GM23338 (cell line): ENCODE results near the gene BPIFB6. TPM values are rescaled to one million over a fixed set of nuclear protein-coding genes. Genes with fewer than 3 reads are reported as not detected.

ENCODE experiments used
- ATAC-seq: fragments of 200-7000 bp; cut with Tn5 transposase; 3 replicates; pipeline ENCODE4 v1.9.1; 2020
- DNase-seq: peaks from one replicate; pipeline ENCODE4 v3.0.0-alpha.2; 2015; ENCODE audit warnings: low spot score
- H2AFZ ChIP-seq: fragments of 200-600 bp; sonication (generic); 2 replicates; pipeline ENCODE4 v1.8.0; 2016; ENCODE audit warnings: antibody characterized with exemption, mild to moderate bottlenecking, moderate library complexity
- H3F3A ChIP-seq: fragments of 200-600 bp; sonication (generic); replicated peaks from 2 replicates; pipeline ENCODE4 v1.8.0; 2017; ENCODE audit warnings: antibody characterized with exemption, mixed run types, low read depth
- H3K27ac ChIP-seq: fragments of 200-600 bp; sonication (generic); 2 replicates; pipeline ENCODE4 v1.6.1; 2016; ENCODE audit warnings: low read depth
- H3K27me3 ChIP-seq: fragments of 200-600 bp; sonication (generic); 2 replicates; pipeline ENCODE4 v1.8.0; 2016; ENCODE audit warnings: mild to moderate bottlenecking, mixed run types, moderate library complexity; ENCODE audit not compliant: insufficient read depth
- H3K36me3 ChIP-seq: fragments of 200-600 bp; sonication (generic); 2 replicates; pipeline ENCODE4 v1.8.0; 2016; ENCODE audit warnings: mild to moderate bottlenecking; ENCODE audit not compliant: insufficient read depth
- H3K4me1 ChIP-seq: fragments of 200-600 bp; sonication (generic); 2 replicates; pipeline ENCODE4 v1.8.0; 2016; ENCODE audit warnings: mild to moderate bottlenecking, moderate library complexity; ENCODE audit not compliant: insufficient read depth
- H3K4me2 ChIP-seq: fragments of 200-600 bp; sonication (generic); 2 replicates; pipeline ENCODE4 v1.7.1; 2017; ENCODE audit warnings: mixed run types
- H3K4me3 ChIP-seq: fragments of 200-600 bp; sonication (generic); 2 replicates; pipeline ENCODE4 v1.6.1; 2016; ENCODE audit warnings: mixed run types
- H3K79me2 ChIP-seq: fragments of 200-600 bp; sonication (generic); replicated peaks from 2 replicates; pipeline ENCODE4 v1.8.0; 2017; ENCODE audit warnings: mild to moderate bottlenecking; ENCODE audit not compliant: insufficient read depth
- H3K9me2 ChIP-seq: fragments of 200-600 bp; sonication (generic); 2 replicates; pipeline ENCODE4 v1.8.0; 2017; ENCODE audit not compliant: insufficient read depth
- H4K20me1 ChIP-seq: fragments of 200-600 bp; sonication (generic); replicated peaks from 2 replicates; pipeline ENCODE4 v1.8.0; 2017; ENCODE audit warnings: mild to moderate bottlenecking; ENCODE audit not compliant: insufficient read depth
- H3K27ac Mint-ChIP-seq: 2 replicates; pipeline ENCODE4 v1.8.0; 2020; ENCODE audit warnings: inconsistent platforms, mild to moderate bottlenecking, moderate library complexity, mixed read lengths
- H3K27me3 Mint-ChIP-seq: 3 replicates; pipeline ENCODE4 v1.8.0; 2022; ENCODE audit warnings: low read depth, mild to moderate bottlenecking, moderate library complexity, mixed read lengths, inconsistent platforms; ENCODE audit not compliant: insufficient read depth, poor library complexity
- H3K36me3 Mint-ChIP-seq: 3 replicates; pipeline ENCODE4 v1.8.0; 2021; ENCODE audit warnings: low read depth, mild to moderate bottlenecking, inconsistent platforms, moderate library complexity, mixed read lengths
- H3K4me1 Mint-ChIP-seq: 3 replicates; pipeline ENCODE4 v1.8.0; 2020; ENCODE audit warnings: mild to moderate bottlenecking, inconsistent platforms, mixed read lengths
- H3K4me3 Mint-ChIP-seq: 3 replicates; pipeline ENCODE4 v1.8.0; 2021; ENCODE audit warnings: moderate library complexity, mild to moderate bottlenecking, inconsistent platforms, mixed read lengths
- H3K9me3 Mint-ChIP-seq: 3 replicates; pipeline ENCODE4 v1.8.0; 2020; ENCODE audit warnings: moderate library complexity, mild to moderate bottlenecking, inconsistent platforms, mixed read lengths
- CREB1 ChIP-seq: fragments of 250-450 bp; sonication (Bioruptor Pico); IDR thresholded peaks from 2 replicates; pipeline ENCODE4 v1.5.0; 2020; ENCODE audit warnings: low read depth, mild to moderate bottlenecking, moderate library complexity
- EZH2 ChIP-seq: fragments of 200-600 bp; sonication (generic); IDR thresholded peaks from one replicate; pipeline ENCODE4 v1.8.0; 2017; ENCODE audit warnings: antibody characterized with exemption, mild to moderate bottlenecking, low read depth; ENCODE audit not compliant: unreplicated experiment
- EZH2phosphoT487 ChIP-seq: fragments of 200-600 bp; sonication (generic); IDR thresholded peaks from one replicate; pipeline ENCODE4 v1.8.1; 2018; ENCODE audit warnings: antibody characterized with exemption; ENCODE audit not compliant: unreplicated experiment
- NANOG ChIP-seq: IDR thresholded peaks from 2 replicates; pipeline ENCODE4 v1.6.1; 2016; ENCODE audit warnings: antibody characterized with exemption, borderline replicate concordance
- POLR2AphosphoS5 ChIP-seq: IDR thresholded peaks from 2 replicates; pipeline ENCODE4 v1.6.1; 2016; ENCODE audit warnings: antibody characterized with exemption, low read depth
- ZNF331 ChIP-seq: fragments of 250-450 bp; sonication (Bioruptor Pico); IDR thresholded peaks from 2 replicates; pipeline ENCODE4 v1.5.0; 2020; ENCODE audit warnings: low read depth, mild to moderate bottlenecking, moderate library complexity
- polyA plus RNA-seq: library from polyadenylated mRNA; unstranded; fragments of >200 nt; fragmentation: Nextera tagmentation; extraction: Ambion mirVana; gene quantifications from 2 replicates; pipeline ENCODE4 v1.2.1, GENCODE V29; 2016
- total RNA-seq: library from RNA; depleted of rRNA; stranded (reverse); fragments of >200 nt; shearing (Covaris generic); gene quantifications from 2 replicates; pipeline ENCODE4 v1.2.3, GENCODE V29; 2014
- TF ChIP-seq, protein P1 (sequence below), 2 experiments: fragments of 200-600 bp in 1 of 2; sonication (generic) in 1 of 2; conservative IDR thresholded peaks; 2 replicates each; pipeline versions ENCODE4 v1.5.1 to v1.6.1; 2016 to 2017; ENCODE audit warnings: antibody characterized with exemption in 2 of 2, low read depth in 2 of 2, mild to moderate bottlenecking in 2 of 2, moderate library complexity in 1 of 2
- TF ChIP-seq, protein P2 (sequence below): fragments of 250-450 bp; sonication (Bioruptor Pico); IDR thresholded peaks from 2 replicates; pipeline ENCODE4 v1.5.0; 2020; ENCODE audit warnings: mild to moderate bottlenecking, moderate library complexity

Gene BPIFB6
- total and polyA plus RNA-seq, 2 experiments from 2014 or later = not detected

DNA sequence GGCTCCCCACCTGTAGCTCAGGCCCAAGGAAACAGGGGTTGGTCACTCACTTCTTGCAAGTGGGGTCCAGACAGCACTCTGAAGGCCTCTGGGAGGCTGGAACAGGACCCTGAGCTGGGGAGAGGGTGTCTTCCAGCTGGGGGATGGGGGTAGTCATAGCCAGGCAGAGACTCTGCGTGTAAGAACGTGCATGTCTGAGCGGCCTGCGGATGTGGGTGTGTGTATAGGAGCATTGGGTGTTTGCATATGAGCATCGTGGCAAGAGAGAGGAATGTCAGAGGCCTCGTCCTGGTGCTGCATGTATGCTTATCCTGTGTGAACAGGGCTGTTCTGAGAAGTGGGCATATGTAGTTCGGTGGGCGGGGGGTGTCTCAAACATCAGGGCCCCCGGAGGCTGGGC is 34.3 kb downstream of the BPIFB6 start:
- no peaks in the 10 kb centered on the region for H3F3A ChIP-seq
- ATAC-seq (no peak), DNase-seq (no peak)
- Mint-ChIP-seq H3K9me3 (no peaks in the 10 kb centered on the region; the same call in 2 of the 3 replicates), H3K4me1 (no peaks in the 10 kb centered on the region; the same call in 2 of the 3 replicates), H3K4me3 (no peak overlapping the region), H3K27ac (no peak overlapping the region), H3K27me3 (peaks cover 9% of the 10 kb centered on the region), H3K36me3 (no peaks in the 10 kb centered on the region; the same call in 2 of the 3 replicates)
- H3K4me1 ChIP-seq = no peaks in the 10 kb centered on the region
- no peak overlapping the region for H2AFZ ChIP-seq
- H3K4me2 ChIP-seq = no peak overlapping the region
- H3K27me3 ChIP-seq = no peaks in the 10 kb centered on the region
- H3K4me3 ChIP-seq = no peak overlapping the region
- H3K79me2 ChIP-seq = no peaks in the 10 kb centered on the region
- no peaks in the 10 kb centered on the region for H3K9me2 ChIP-seq
- no peaks in the 10 kb centered on the region for H3K36me3 ChIP-seq
- TF ChIP-seq CREB1 (CRISPR knock-in tag) (no peak), EZH2 (no peak), NANOG (no peak), POLR2AphosphoS5 (no peak), EZH2phosphoT487 (no peak), ZNF331 (CRISPR knock-in tag) (no peak)
- TF ChIP-seq, protein P1, sequence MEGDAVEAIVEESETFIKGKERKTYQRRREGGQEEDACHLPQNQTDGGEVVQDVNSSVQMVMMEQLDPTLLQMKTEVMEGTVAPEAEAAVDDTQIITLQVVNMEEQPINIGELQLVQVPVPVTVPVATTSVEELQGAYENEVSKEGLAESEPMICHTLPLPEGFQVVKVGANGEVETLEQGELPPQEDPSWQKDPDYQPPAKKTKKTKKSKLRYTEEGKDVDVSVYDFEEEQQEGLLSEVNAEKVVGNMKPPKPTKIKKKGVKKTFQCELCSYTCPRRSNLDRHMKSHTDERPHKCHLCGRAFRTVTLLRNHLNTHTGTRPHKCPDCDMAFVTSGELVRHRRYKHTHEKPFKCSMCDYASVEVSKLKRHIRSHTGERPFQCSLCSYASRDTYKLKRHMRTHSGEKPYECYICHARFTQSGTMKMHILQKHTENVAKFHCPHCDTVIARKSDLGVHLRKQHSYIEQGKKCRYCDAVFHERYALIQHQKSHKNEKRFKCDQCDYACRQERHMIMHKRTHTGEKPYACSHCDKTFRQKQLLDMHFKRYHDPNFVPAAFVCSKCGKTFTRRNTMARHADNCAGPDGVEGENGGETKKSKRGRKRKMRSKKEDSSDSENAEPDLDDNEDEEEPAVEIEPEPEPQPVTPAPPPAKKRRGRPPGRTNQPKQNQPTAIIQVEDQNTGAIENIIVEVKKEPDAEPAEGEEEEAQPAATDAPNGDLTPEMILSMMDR (conservative IDR thresholded peaks at IDR 0.05; ENCODE audit: low read depth in 2 of 2) = no peak
- TF ChIP-seq, protein P2, sequence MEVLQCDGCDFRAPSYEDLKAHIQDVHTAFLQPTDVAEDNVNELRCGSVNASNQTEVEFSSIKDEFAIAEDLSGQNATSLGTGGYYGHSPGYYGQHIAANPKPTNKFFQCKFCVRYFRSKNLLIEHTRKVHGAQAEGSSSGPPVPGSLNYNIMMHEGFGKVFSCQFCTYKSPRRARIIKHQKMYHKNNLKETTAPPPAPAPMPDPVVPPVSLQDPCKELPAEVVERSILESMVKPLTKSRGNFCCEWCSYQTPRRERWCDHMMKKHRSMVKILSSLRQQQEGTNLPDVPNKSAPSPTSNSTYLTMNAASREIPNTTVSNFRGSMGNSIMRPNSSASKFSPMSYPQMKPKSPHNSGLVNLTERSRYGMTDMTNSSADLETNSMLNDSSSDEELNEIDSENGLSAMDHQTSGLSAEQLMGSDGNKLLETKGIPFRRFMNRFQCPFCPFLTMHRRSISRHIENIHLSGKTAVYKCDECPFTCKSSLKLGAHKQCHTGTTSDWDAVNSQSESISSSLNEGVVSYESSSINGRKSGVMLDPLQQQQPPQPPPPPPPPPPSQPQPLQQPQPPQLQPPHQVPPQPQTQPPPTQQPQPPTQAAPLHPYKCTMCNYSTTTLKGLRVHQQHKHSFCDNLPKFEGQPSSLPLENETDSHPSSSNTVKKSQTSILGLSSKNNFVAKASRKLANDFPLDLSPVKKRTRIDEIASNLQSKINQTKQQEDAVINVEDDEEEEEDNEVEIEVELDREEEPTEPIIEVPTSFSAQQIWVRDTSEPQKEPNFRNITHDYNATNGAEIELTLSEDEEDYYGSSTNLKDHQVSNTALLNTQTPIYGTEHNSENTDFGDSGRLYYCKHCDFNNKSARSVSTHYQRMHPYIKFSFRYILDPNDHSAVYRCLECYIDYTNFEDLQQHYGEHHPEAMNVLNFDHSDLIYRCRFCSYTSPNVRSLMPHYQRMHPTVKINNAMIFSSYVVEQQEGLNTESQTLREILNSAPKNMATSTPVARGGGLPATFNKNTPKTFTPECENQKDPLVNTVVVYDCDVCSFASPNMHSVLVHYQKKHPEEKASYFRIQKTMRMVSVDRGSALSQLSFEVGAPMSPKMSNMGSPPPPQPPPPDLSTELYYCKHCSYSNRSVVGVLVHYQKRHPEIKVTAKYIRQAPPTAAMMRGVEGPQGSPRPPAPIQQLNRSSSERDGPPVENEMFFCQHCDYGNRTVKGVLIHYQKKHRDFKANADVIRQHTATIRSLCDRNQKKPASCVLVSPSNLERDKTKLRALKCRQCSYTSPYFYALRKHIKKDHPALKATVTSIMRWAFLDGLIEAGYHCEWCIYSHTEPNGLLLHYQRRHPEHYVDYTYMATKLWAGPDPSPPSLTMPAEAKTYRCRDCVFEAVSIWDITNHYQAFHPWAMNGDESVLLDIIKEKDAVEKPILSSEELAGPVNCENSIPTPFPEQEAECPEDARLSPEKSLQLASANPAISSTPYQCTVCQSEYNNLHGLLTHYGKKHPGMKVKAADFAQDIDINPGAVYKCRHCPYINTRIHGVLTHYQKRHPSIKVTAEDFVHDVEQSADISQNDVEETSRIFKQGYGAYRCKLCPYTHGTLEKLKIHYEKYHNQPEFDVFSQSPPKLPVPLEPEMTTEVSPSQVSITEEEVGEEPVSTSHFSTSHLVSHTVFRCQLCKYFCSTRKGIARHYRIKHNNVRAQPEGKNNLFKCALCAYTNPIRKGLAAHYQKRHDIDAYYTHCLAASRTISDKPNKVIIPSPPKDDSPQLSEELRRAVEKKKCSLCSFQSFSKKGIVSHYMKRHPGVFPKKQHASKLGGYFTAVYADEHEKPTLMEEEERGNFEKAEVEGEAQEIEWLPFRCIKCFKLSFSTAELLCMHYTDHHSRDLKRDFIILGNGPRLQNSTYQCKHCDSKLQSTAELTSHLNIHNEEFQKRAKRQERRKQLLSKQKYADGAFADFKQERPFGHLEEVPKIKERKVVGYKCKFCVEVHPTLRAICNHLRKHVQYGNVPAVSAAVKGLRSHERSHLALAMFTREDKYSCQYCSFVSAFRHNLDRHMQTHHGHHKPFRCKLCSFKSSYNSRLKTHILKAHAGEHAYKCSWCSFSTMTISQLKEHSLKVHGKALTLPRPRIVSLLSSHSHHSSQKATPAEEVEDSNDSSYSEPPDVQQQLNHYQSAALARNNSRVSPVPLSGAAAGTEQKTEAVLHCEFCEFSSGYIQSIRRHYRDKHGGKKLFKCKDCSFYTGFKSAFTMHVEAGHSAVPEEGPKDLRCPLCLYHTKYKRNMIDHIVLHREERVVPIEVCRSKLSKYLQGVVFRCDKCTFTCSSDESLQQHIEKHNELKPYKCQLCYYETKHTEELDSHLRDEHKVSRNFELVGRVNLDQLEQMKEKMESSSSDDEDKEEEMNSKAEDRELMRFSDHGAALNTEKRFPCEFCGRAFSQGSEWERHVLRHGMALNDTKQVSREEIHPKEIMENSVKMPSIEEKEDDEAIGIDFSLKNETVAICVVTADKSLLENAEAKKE (CRISPR knock-in tag) = no peak
- H3K27ac ChIP-seq = no peak overlapping the region
- no peaks in the 10 kb centered on the region for H4K20me1 ChIP-seq
